HFF-Myc (cell line): ENCODE data around the gene ETV6.

Experiments
- DNase-seq: peaks from one replicate; pipeline ENCODE4 v3.0.0-alpha.2; 2011; ENCODE audit warnings: low read depth; ENCODE audit errors: extremely low read depth
- H3K4me3 ChIP-seq: replicated peaks from 2 replicates; pipeline ENCODE4 v1.5.1; 2011; ENCODE audit warnings: low read depth, mild to moderate bottlenecking, control low read depth, low read length
- CTCF ChIP-seq: IDR thresholded peaks from 2 replicates; pipeline ENCODE4 v1.5.1; 2012; ENCODE audit warnings: mild to moderate bottlenecking, low read depth, low read length, control low read depth; ENCODE audit errors: missing control alignments

ETV6 gene

GRCh38 chr12:11771895-11772502 lies 122.5 kb downstream of the ETV6 start:
- TF ChIP-seq CTCF: no peak
- no peak for DNase-seq
- no peak overlapping the region for H3K4me3 ChIP-seq

GRCh38 chr12:11773889-11774677 lies 124.6 kb downstream of the ETV6 start:
- no peak for DNase-seq
- no peak overlapping the region for H3K4me3 ChIP-seq
- no peak for TF ChIP-seq CTCF

GRCh38 chr12:11774821-11775220 lies 125.3 kb downstream of the ETV6 start:
- no peak overlapping the region for H3K4me3 ChIP-seq
- TF ChIP-seq CTCF: no peak
- no peak for DNase-seq

- no peak overlapping the region for H3K4me3 ChIP-seq
- no peak for DNase-seq
- no peak for TF ChIP-seq CTCF
These were observed 126.8 kb downstream of the ETV6 start for GRCh38 chr12:11776316-11776715.

GRCh38 chr12:11777451-11777850 lies 128.0 kb downstream of the ETV6 start:
- DNase-seq: no peak
- no peak overlapping the region for H3K4me3 ChIP-seq
- no peak for TF ChIP-seq CTCF

GRCh38 chr12:11777962-11778361 lies 128.5 kb downstream of the ETV6 start:
- no peak for TF ChIP-seq CTCF
- no peak overlapping the region for H3K4me3 ChIP-seq
- DNase-seq: no peak
